RWPE1 (cell line): Measurements from ENCODE around the gene MAP3K15.

Experiments used
- CTCF ChIA-PET: fragments of 350-600 bp; sonication (Branson Sonifier 250); formaldehyde crosslinking; extraction: SDS; loops from one replicate; lab custom pipeline; 2021; lab: Yijun Ruan, JAX
- POLR2A ChIA-PET: fragments of 400-600 bp; formaldehyde crosslinking; extraction: SDS; loops from one replicate; lab custom pipeline; 2020; ENCODE audit warnings: antibody characterized with exemption; ENCODE audit not compliant: low non-redundant PET; lab: Yijun Ruan, JAX
- DNase-seq: peaks from one replicate; pipeline ENCODE4 v3.0.0; 2012; ENCODE audit warnings: low spot score
- H3K27ac ChIP-seq: fragments of 450-650 bp; 2 replicates; pipeline ENCODE4 v1.5.1; 2017
- CTCF ChIP-seq: fragments of 450-650 bp; conservative IDR thresholded peaks from 2 replicates; pipeline ENCODE4 v1.5.1; 2017; ENCODE audit warnings: low read depth, mild to moderate bottlenecking

The MAP3K15 gene

GRCh38 chrX:19541196-19541595 is 25.9 kb upstream of the MAP3K15 start:
- POLR2A ChIA-PET = no interaction called here
- no peak for TF ChIP-seq CTCF
- no peak overlapping the region for H3K27ac ChIP-seq
- DNase-seq = no peak
- CTCF ChIA-PET = no interaction called here

- ChIA-PET POLR2A (no interaction called here), CTCF (no interaction called here)
- TF ChIP-seq CTCF = no peak
- no peak overlapping the region for H3K27ac ChIP-seq
- DNase-seq = no peak
Measured at GRCh38 chrX:19540076-19540475, 24.8 kb upstream of the MAP3K15 start.

- DNase-seq = no peak
- TF ChIP-seq CTCF = no peak
- POLR2A ChIA-PET = no interaction called here
- no peak overlapping the region for H3K27ac ChIP-seq
- CTCF ChIA-PET = no interaction called here
Measured at GRCh38 chrX:19539665-19540064, 24.4 kb upstream of the MAP3K15 start.

- CTCF ChIA-PET = interaction anchor here (0.5 to 1.9 kb wide), 7 partner anchors 9 to 1828 kb away, joined by 3 to 9 read pairs (median 4); no protein-coding TSS in a partner anchor
- POLR2A ChIA-PET = no interaction called here
- 0 out of 2 replicates have a peak, but pooled peaks have one; percentile 16 for TF ChIP-seq CTCF
- DNase-seq = peak; percentile 8
- H3K27ac ChIP-seq = no peak overlapping the region
Measured at GRCh38 chrX:19535476-19535875, 20.2 kb upstream of the MAP3K15 start.

GRCh38 chrX:19532709-19533108 is 17.4 kb upstream of the MAP3K15 start:
- TF ChIP-seq CTCF = no peak
- H3K27ac ChIP-seq = no peak overlapping the region
- no peak for DNase-seq
- ChIA-PET CTCF (no interaction called here), POLR2A (no interaction called here)

- DNase-seq = no peak
- H3K27ac ChIP-seq = no peak overlapping the region
- ChIA-PET POLR2A (no interaction called here), CTCF (no interaction called here)
- TF ChIP-seq CTCF = no peak
Measured at GRCh38 chrX:19517965-19518364, 2.7 kb upstream of the MAP3K15 start.
